GM12878 (cell line): ENCODE measurements around the gene MRPL54. TPM values are rescaled to one million over a fixed set of nuclear protein-coding genes. Genes with fewer than 3 reads are reported as not detected.

Experiments
- ATAC-seq: fragments of 200-7000 bp; cut with Tn5 transposase; 3 replicates; pipeline ENCODE4 v1.9.1; 2020; ENCODE audit warnings: mild to moderate bottlenecking, moderate library complexity
- BruUV-seq: library from RNA; stranded (reverse); fragments of 400-500 nt; replicated peaks from 2 replicates; lab custom pipeline; 2021; lab: Mats Ljungman, UMichigan
- CTCF ChIA-PET: fragments of 300-600 bp; sonication (Branson Sonifier 250); formaldehyde crosslinking; extraction: SDS; loops from one replicate; lab custom pipeline; 2021; ENCODE audit warnings: inconsistent platforms; lab: Yijun Ruan, JAX
- POLR2A ChIA-PET: fragments of 350-600 bp; formaldehyde crosslinking; extraction: SDS; loops from one replicate; lab custom pipeline; 2021; ENCODE audit warnings: inconsistent platforms; lab: Charles Lee
- RAD21 ChIA-PET: fragments of 300-600 bp; sonication (Branson Sonifier 250); formaldehyde crosslinking; loops from one replicate; lab custom pipeline; 2023; ENCODE audit warnings: antibody characterized with exemption; ENCODE audit not compliant: unreplicated experiment; lab: Charles Lee
- SMC1A ChIA-PET: fragments of 300-600 bp; sonication (Branson Sonifier 250); formaldehyde crosslinking; loops from one replicate; lab custom pipeline; 2023; ENCODE audit not compliant: unreplicated experiment, uncharacterized antibody; lab: Charles Lee
- DNase-seq: peaks from one replicate; pipeline ENCODE4 v3.0.0-alpha.2; 2011; ENCODE audit warnings: low read depth, low spot score
- FAIRE-seq: peaks from 3 replicates; lab custom pipeline; 2011; peaks lifted over from hg19 to GRCh38; lab: Jason Lieb, UNC
- H2AFZ ChIP-seq: 2 replicates; pipeline ENCODE4 v1.6.0; 2011; ENCODE audit warnings: low read depth, low read length, control low read depth; ENCODE audit not compliant: control insufficient read depth
- H3K27ac ChIP-seq: 2 replicates; pipeline ENCODE4 v1.5.1; 2011; ENCODE audit warnings: control low read depth; ENCODE audit not compliant: control insufficient read depth, insufficient read depth
- H3K27me3 ChIP-seq, 2 experiments: replicated peaks in 1 of 2; 2 replicates each; pipeline versions ENCODE4 v1.6.0 to v1.6.1; 2011; ENCODE audit warnings: low read length in 1 of 2; ENCODE audit not compliant: control insufficient read depth in 2 of 2, insufficient read depth in 2 of 2
- H3K36me3 ChIP-seq, 2 experiments: 2 replicates each; pipeline ENCODE4 v1.5.1; 2011; ENCODE audit warnings: low read length in 1 of 2; ENCODE audit not compliant: control insufficient read depth in 2 of 2, insufficient read depth in 2 of 2
- H3K4me1 ChIP-seq: 2 replicates; pipeline ENCODE4 v1.6.1; 2011; ENCODE audit warnings: mild to moderate bottlenecking, low read length, moderate library complexity, mixed read lengths; ENCODE audit not compliant: control insufficient read depth, insufficient read depth
- H3K4me2 ChIP-seq: 2 replicates; pipeline ENCODE4 v1.6.0; 2011; ENCODE audit warnings: control low read depth; ENCODE audit not compliant: control insufficient read depth, insufficient read depth
- H3K4me3 ChIP-seq: fragments of 200-600 bp; sonication (generic); 2 replicates; pipeline ENCODE4 v1.5.1; 2016
- H3K79me2 ChIP-seq: 2 replicates; pipeline ENCODE4 v1.6.0; 2011; ENCODE audit warnings: low read length; ENCODE audit not compliant: control insufficient read depth, insufficient read depth
- H3K9ac ChIP-seq: 2 replicates; pipeline ENCODE4 v1.8.0; 2011; ENCODE audit warnings: low read length, control low read depth, mixed read lengths; ENCODE audit not compliant: control insufficient read depth, insufficient read depth
- H3K9me3 ChIP-seq: replicated peaks from 3 replicates; pipeline ENCODE4 v1.5.1; 2011; ENCODE audit warnings: mild to moderate bottlenecking, low read length; ENCODE audit not compliant: control insufficient read depth, insufficient read depth
- H4K20me1 ChIP-seq: 2 replicates; pipeline ENCODE4 v1.6.0; 2011; ENCODE audit not compliant: control insufficient read depth, insufficient read depth
- ETV6 ChIP-seq, 2 experiments: fragments of 450-650 bp in 1 of 2; IDR thresholded peaks in 1 of 2; conservative IDR thresholded peaks in 1 of 2; 2 replicates each; pipeline ENCODE4 v1.6.1; 2014; ENCODE audit warnings: antibody characterized with exemption in 1 of 2, borderline replicate concordance in 1 of 2, low read depth in 1 of 2, mild to moderate bottlenecking in 1 of 2, moderate library complexity in 1 of 2
- GATAD2B ChIP-seq: fragments of 450-650 bp; conservative IDR thresholded peaks from 2 replicates; pipeline ENCODE4 v1.6.1; 2017; ENCODE audit warnings: low read depth, mild to moderate bottlenecking, moderate library complexity
- HCFC1 ChIP-seq: fragments of 150-350 bp; IDR thresholded peaks from 2 replicates; pipeline ENCODE4 v1.6.1; 2014; ENCODE audit warnings: low read length
- IKZF2 ChIP-seq, 2 experiments: fragments of 450-650 bp; IDR thresholded peaks; 2 replicates each; pipeline ENCODE4 v1.6.1; 2017; ENCODE audit warnings: mild to moderate bottlenecking in 2 of 2, moderate library complexity in 2 of 2
- MTA2 ChIP-seq: fragments of 450-650 bp; IDR thresholded peaks from 2 replicates; pipeline ENCODE4 v1.6.1; 2016; ENCODE audit warnings: low read depth, mild to moderate bottlenecking, moderate library complexity
- NBN ChIP-seq: fragments of 450-650 bp; IDR thresholded peaks from 2 replicates; pipeline ENCODE4 v1.6.1; 2016
- ZNF217 ChIP-seq: fragments of 450-650 bp; IDR thresholded peaks from 2 replicates; pipeline ENCODE4 v1.6.1; 2017; ENCODE audit warnings: antibody characterized with exemption, mild to moderate bottlenecking
- ZNF622 ChIP-seq: fragments of 450-650 bp; IDR thresholded peaks from 2 replicates; pipeline ENCODE4 v1.6.1; 2017; ENCODE audit warnings: mild to moderate bottlenecking, inconsistent platforms
- WGBS: methylation state at CpG from one replicate; pipeline ENCODE4 v1.1.6; 2016; ENCODE audit warnings: low lambda C conversion rate; ENCODE audit not compliant: insufficient replicate concordance, insufficient coverage; ENCODE audit errors: missing lambda C conversion rate; 5-methylcytosine and 5-hydroxymethylcytosine counted together
- in situ Hi-C: fragments of 300-500 bp; cut with MboI; formaldehyde crosslinking; loops from 9 replicates; pipeline ENCODE4 v1.14.3; 2018; ENCODE audit warnings: mixed read lengths
- intact Hi-C: fragments of 100-400 bp; cut with micrococcal nuclease; formaldehyde crosslinking; loops from one replicate; pipeline ENCODE4 v1.14.2; 2022; ENCODE audit not compliant: unreplicated experiment
- polyA plus RNA-seq, 11 experiments: library from polyadenylated mRNA; depleted of rRNA in 4 of 11; unstranded in 6 of 11; stranded (reverse) in 5 of 11; fragments of >200 nt; fragmentation: Nextera tagmentation in 4 of 11; fragmentation: Illumina TruSeq in 1 of 11; extraction: Ambion mirVana in 4 of 11; extraction: Trizol in 1 of 11; gene quantifications; 1 replicate in 1 of 11; 2 replicates in 10 of 11; pipeline versions ENCODE4 v1.2.1 to v1.2.3, GENCODE V29; 2011 to 2016; ENCODE audit warnings: inconsistent platforms in 2 of 11, missing spikeins in 2 of 11, low read depth in 1 of 11
- total RNA-seq, 4 experiments: library from RNA; depleted of rRNA in 3 of 4; stranded (reverse); fragments of >200 nt in 3 of 4; fragmentation: Illumina TruSeq in 1 of 4; extraction: Trizol in 1 of 4; gene quantifications; 2 replicates each; pipeline versions ENCODE4 v1.2.1 to v1.2.3, GENCODE V29; 2013 to 2021
- TF ChIP-seq, protein P1 (sequence below): fragments of 450-650 bp; formaldehyde crosslinking; IDR thresholded peaks from 2 replicates; pipeline ENCODE4 v1.4.0; 2020; ENCODE audit warnings: mild to moderate bottlenecking, moderate library complexity
- TF ChIP-seq, protein P2 (sequence below): IDR thresholded peaks from 2 replicates; pipeline ENCODE4 v1.6.1; 2012; ENCODE audit warnings: improper control_type of control experiment, low read depth, low read length; ENCODE audit not compliant: insufficient replicate concordance
- TF ChIP-seq, protein P3 (sequence below): fragments of 450-650 bp; conservative IDR thresholded peaks from 2 replicates; pipeline ENCODE4 v1.6.1; 2017; ENCODE audit warnings: mild to moderate bottlenecking, moderate library complexity
- TF ChIP-seq, protein P4 (sequence below): IDR thresholded peaks from 2 replicates; pipeline ENCODE4 v1.6.1; 2012; ENCODE audit warnings: low read depth, low read length, improper control_type of control experiment

MRPL54 gene
- total and polyA plus RNA-seq, 10 of the 15 experiments (the other 5 are each of a cell fraction or from before 2014, with no cell fraction given): 3.1 to 98.7 (median 75.2) TPM

DNA sequence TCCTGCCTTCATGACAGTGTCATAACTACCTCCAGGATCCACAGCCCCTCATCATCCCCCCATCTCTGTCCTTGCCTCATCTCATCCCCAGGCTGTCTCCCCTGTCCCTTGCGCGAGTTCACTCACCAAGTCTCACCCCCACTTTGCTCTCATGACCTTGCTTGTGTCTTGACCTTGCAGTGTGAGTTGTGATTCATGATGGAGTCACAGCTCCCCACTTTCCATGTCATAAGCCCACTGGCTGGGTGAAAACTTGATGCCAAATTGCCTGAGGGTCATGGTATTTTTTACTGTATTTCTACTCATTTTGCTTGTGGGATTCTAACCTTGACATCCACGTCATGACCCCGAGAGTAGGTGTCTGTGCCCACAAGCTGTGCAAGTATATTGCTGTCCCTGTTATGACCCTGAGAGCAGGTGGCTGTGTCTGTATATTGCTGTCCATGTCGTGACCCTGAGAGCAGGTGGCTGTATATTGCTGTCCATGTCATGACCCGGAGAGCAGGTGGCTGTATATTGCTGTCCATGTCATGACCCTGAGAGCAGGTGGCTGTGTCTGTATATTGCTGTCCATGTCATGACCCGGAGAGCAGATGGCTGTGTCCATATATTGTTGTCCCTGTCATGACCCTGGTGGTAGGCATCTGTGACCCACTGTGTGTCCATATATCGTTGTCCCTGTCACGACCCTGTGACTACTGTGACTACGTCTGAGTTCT is 24.8 kb upstream of the MRPL54 start:
- no peaks in the 10 kb centered on the region for H3K79me2 ChIP-seq
- H3K27ac ChIP-seq: no peak overlapping the region
- intact Hi-C loops (no loop called here), in situ Hi-C loops (no loop called here)
- DNase-seq: no peak
- no peak overlapping the region for H3K4me2 ChIP-seq
- SMC1A ChIA-PET: no interaction called here
- 26% methylated on average over 10 of the region's 10 CpGs for WGBS
- no peak overlapping the region for H3K9ac ChIP-seq
- RAD21 ChIA-PET: no interaction called here
- CTCF ChIA-PET: no interaction called here
- H3K9me3 ChIP-seq: no peaks in the 10 kb centered on the region
- no peak overlapping the region for H2AFZ ChIP-seq
- POLR2A ChIA-PET: no interaction called here
- no peaks in the 10 kb centered on the region for H3K36me3 ChIP-seq
- no peak overlapping the region for H3K4me3 ChIP-seq
- no peaks in the 10 kb centered on the region for H3K27me3 ChIP-seq
- no peak for FAIRE-seq
- H4K20me1 ChIP-seq: no peaks in the 10 kb centered on the region
- no peak for ATAC-seq
- H3K4me1 ChIP-seq: no peaks in the 10 kb centered on the region
- no TSS peak for BruUV-seq
- no peak for TF ChIP-seq HCFC1
- TF ChIP-seq, protein P1, sequence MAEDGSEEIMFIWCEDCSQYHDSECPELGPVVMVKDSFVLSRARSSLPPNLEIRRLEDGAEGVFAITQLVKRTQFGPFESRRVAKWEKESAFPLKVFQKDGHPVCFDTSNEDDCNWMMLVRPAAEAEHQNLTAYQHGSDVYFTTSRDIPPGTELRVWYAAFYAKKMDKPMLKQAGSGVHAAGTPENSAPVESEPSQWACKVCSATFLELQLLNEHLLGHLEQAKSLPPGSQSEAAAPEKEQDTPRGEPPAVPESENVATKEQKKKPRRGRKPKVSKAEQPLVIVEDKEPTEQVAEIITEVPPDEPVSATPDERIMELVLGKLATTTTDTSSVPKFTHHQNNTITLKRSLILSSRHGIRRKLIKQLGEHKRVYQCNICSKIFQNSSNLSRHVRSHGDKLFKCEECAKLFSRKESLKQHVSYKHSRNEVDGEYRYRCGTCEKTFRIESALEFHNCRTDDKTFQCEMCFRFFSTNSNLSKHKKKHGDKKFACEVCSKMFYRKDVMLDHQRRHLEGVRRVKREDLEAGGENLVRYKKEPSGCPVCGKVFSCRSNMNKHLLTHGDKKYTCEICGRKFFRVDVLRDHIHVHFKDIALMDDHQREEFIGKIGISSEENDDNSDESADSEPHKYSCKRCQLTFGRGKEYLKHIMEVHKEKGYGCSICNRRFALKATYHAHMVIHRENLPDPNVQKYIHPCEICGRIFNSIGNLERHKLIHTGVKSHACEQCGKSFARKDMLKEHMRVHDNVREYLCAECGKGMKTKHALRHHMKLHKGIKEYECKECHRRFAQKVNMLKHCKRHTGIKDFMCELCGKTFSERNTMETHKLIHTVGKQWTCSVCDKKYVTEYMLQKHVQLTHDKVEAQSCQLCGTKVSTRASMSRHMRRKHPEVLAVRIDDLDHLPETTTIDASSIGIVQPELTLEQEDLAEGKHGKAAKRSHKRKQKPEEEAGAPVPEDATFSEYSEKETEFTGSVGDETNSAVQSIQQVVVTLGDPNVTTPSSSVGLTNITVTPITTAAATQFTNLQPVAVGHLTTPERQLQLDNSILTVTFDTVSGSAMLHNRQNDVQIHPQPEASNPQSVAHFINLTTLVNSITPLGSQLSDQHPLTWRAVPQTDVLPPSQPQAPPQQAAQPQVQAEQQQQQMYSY (CRISPR knock-in tag): no peak
- TF ChIP-seq, protein P2, sequence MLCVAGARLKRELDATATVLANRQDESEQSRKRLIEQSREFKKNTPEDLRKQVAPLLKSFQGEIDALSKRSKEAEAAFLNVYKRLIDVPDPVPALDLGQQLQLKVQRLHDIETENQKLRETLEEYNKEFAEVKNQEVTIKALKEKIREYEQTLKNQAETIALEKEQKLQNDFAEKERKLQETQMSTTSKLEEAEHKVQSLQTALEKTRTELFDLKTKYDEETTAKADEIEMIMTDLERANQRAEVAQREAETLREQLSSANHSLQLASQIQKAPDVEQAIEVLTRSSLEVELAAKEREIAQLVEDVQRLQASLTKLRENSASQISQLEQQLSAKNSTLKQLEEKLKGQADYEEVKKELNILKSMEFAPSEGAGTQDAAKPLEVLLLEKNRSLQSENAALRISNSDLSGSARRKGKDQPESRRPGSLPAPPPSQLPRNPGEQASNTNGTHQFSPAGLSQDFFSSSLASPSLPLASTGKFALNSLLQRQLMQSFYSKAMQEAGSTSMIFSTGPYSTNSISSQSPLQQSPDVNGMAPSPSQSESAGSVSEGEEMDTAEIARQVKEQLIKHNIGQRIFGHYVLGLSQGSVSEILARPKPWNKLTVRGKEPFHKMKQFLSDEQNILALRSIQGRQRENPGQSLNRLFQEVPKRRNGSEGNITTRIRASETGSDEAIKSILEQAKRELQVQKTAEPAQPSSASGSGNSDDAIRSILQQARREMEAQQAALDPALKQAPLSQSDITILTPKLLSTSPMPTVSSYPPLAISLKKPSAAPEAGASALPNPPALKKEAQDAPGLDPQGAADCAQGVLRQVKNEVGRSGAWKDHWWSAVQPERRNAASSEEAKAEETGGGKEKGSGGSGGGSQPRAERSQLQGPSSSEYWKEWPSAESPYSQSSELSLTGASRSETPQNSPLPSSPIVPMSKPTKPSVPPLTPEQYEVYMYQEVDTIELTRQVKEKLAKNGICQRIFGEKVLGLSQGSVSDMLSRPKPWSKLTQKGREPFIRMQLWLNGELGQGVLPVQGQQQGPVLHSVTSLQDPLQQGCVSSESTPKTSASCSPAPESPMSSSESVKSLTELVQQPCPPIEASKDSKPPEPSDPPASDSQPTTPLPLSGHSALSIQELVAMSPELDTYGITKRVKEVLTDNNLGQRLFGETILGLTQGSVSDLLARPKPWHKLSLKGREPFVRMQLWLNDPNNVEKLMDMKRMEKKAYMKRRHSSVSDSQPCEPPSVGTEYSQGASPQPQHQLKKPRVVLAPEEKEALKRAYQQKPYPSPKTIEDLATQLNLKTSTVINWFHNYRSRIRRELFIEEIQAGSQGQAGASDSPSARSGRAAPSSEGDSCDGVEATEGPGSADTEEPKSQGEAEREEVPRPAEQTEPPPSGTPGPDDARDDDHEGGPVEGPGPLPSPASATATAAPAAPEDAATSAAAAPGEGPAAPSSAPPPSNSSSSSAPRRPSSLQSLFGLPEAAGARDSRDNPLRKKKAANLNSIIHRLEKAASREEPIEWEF: no peak
- no peak for TF ChIP-seq ZNF217
- TF ChIP-seq ETV6 (conservative IDR thresholded peaks at IDR 0.05 in 1 of 2, IDR thresholded peaks at IDR 0.05 in 1 of 2; ENCODE audit: borderline replicate concordance in 1 of 2, low read depth in 1 of 2): no peak
- TF ChIP-seq, protein P3, sequence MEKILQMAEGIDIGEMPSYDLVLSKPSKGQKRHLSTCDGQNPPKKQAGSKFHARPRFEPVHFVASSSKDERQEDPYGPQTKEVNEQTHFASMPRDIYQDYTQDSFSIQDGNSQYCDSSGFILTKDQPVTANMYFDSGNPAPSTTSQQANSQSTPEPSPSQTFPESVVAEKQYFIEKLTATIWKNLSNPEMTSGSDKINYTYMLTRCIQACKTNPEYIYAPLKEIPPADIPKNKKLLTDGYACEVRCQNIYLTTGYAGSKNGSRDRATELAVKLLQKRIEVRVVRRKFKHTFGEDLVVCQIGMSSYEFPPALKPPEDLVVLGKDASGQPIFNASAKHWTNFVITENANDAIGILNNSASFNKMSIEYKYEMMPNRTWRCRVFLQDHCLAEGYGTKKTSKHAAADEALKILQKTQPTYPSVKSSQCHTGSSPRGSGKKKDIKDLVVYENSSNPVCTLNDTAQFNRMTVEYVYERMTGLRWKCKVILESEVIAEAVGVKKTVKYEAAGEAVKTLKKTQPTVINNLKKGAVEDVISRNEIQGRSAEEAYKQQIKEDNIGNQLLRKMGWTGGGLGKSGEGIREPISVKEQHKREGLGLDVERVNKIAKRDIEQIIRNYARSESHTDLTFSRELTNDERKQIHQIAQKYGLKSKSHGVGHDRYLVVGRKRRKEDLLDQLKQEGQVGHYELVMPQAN: no peak
- no peak for TF ChIP-seq NBN
- TF ChIP-seq ZNF622: no peak
- no peak for TF ChIP-seq GATAD2B
- no peak for TF ChIP-seq IKZF2 (IDR thresholded peaks at IDR 0.05)
- TF ChIP-seq, protein P4, sequence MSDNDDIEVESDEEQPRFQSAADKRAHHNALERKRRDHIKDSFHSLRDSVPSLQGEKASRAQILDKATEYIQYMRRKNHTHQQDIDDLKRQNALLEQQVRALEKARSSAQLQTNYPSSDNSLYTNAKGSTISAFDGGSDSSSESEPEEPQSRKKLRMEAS: no peak
- TF ChIP-seq MTA2: no peak
